Loucy (cell line): Measurements from ENCODE around the gene KIRREL3.

Source experiments
- H2AFZ ChIP-seq: fragments of 200-600 bp; sonication (generic); 2 replicates; pipeline ENCODE4 v1.6.0; 2016; ENCODE audit warnings: antibody characterized with exemption, mild to moderate bottlenecking, low read length, moderate library complexity
- H3F3A ChIP-seq: fragments of 200-600 bp; 2 replicates; pipeline ENCODE4 v1.6.0; 2016; ENCODE audit warnings: antibody characterized with exemption, low read depth, mild to moderate bottlenecking
- H3K27me3 ChIP-seq: fragments of 200-600 bp; sonication (generic); 2 replicates; pipeline ENCODE4 v1.6.1; 2014; ENCODE audit warnings: low read length, mild to moderate bottlenecking; ENCODE audit not compliant: insufficient read depth, poor library complexity, severe bottlenecking
- H3K36me3 ChIP-seq: fragments of 200-600 bp; sonication (generic); 2 replicates; pipeline ENCODE4 v1.6.1; 2016; ENCODE audit warnings: low read length; ENCODE audit not compliant: insufficient read depth
- H3K4me1 ChIP-seq: fragments of 200-600 bp; sonication (generic); 2 replicates; pipeline ENCODE4 v1.5.1; 2014; ENCODE audit warnings: low read length, mild to moderate bottlenecking; ENCODE audit not compliant: insufficient read depth, poor library complexity, severe bottlenecking
- H3K4me2 ChIP-seq: fragments of 200-600 bp; sonication (generic); 2 replicates; pipeline ENCODE4 v1.6.0; 2014; ENCODE audit warnings: antibody characterized with exemption, low read length, low read depth, mild to moderate bottlenecking; ENCODE audit not compliant: poor library complexity, severe bottlenecking
- H3K4me3 ChIP-seq: fragments of 200-600 bp; sonication (generic); 2 replicates; pipeline ENCODE4 v1.5.1; 2014; ENCODE audit warnings: low read length, mild to moderate bottlenecking, mixed read lengths; ENCODE audit not compliant: poor library complexity, severe bottlenecking
- H3K79me2 ChIP-seq: fragments of 200-600 bp; sonication (generic); 2 replicates; pipeline ENCODE4 v1.6.1; 2014; ENCODE audit warnings: low read length; ENCODE audit not compliant: insufficient read depth
- H3K9ac ChIP-seq: fragments of 200-600 bp; sonication (generic); 2 replicates; pipeline ENCODE4 v1.6.0; 2014; ENCODE audit warnings: mild to moderate bottlenecking, low read depth, low read length, moderate library complexity; ENCODE audit not compliant: poor library complexity, severe bottlenecking
- H3K9me2 ChIP-seq: fragments of 200-600 bp; sonication (generic); replicated peaks from 2 replicates; pipeline ENCODE4 v1.6.1; 2016; ENCODE audit warnings: low read depth, low read length, mixed read lengths
- H3K9me3 ChIP-seq: fragments of 200-600 bp; sonication (generic); 2 replicates; pipeline ENCODE4 v1.6.1; 2014; ENCODE audit warnings: mild to moderate bottlenecking, antibody characterized with exemption, low read length, low read depth; ENCODE audit not compliant: insufficient read depth
- H4K20me1 ChIP-seq: fragments of 200-600 bp; sonication (generic); 2 replicates; pipeline ENCODE4 v1.6.0; 2014; ENCODE audit warnings: antibody characterized with exemption, low read length, mild to moderate bottlenecking; ENCODE audit not compliant: insufficient read depth, poor library complexity, severe bottlenecking
- EZH2phosphoT487 ChIP-seq: fragments of 200-600 bp; IDR thresholded peaks from 2 replicates; pipeline ENCODE4 v1.6.1; 2018; ENCODE audit warnings: antibody characterized with exemption, mild to moderate bottlenecking, moderate library complexity, borderline replicate concordance
- TF ChIP-seq, protein P1 (sequence below): fragments of 200-600 bp; sonication (generic); conservative IDR thresholded peaks from 2 replicates; pipeline ENCODE4 v1.5.1; 2014; ENCODE audit warnings: mild to moderate bottlenecking, antibody characterized with exemption, low read length

The KIRREL3 gene

GRCh38 chr11:126545057-126545555, 455.5 kb downstream of the KIRREL3 start:
- no peaks in the 10 kb centered on the region for H3K27me3 ChIP-seq
- H3K4me2 ChIP-seq = no peak overlapping the region
- no peaks in the 10 kb centered on the region for H3F3A ChIP-seq
- no peaks in the 10 kb centered on the region for H3K9me3 ChIP-seq
- no peak overlapping the region for H3K9ac ChIP-seq
- H3K9me2 ChIP-seq = no peaks in the 10 kb centered on the region
- H4K20me1 ChIP-seq = no peaks in the 10 kb centered on the region
- H3K4me3 ChIP-seq = no peak overlapping the region
- no peaks in the 10 kb centered on the region for H3K36me3 ChIP-seq
- H3K4me1 ChIP-seq = peaks cover 15% of the 10 kb centered on the region
- no peaks in the 10 kb centered on the region for H3K79me2 ChIP-seq
- TF ChIP-seq EZH2phosphoT487 = no peak
- TF ChIP-seq, protein P1, sequence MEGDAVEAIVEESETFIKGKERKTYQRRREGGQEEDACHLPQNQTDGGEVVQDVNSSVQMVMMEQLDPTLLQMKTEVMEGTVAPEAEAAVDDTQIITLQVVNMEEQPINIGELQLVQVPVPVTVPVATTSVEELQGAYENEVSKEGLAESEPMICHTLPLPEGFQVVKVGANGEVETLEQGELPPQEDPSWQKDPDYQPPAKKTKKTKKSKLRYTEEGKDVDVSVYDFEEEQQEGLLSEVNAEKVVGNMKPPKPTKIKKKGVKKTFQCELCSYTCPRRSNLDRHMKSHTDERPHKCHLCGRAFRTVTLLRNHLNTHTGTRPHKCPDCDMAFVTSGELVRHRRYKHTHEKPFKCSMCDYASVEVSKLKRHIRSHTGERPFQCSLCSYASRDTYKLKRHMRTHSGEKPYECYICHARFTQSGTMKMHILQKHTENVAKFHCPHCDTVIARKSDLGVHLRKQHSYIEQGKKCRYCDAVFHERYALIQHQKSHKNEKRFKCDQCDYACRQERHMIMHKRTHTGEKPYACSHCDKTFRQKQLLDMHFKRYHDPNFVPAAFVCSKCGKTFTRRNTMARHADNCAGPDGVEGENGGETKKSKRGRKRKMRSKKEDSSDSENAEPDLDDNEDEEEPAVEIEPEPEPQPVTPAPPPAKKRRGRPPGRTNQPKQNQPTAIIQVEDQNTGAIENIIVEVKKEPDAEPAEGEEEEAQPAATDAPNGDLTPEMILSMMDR = no peak
- no peak overlapping the region for H2AFZ ChIP-seq

DNA sequence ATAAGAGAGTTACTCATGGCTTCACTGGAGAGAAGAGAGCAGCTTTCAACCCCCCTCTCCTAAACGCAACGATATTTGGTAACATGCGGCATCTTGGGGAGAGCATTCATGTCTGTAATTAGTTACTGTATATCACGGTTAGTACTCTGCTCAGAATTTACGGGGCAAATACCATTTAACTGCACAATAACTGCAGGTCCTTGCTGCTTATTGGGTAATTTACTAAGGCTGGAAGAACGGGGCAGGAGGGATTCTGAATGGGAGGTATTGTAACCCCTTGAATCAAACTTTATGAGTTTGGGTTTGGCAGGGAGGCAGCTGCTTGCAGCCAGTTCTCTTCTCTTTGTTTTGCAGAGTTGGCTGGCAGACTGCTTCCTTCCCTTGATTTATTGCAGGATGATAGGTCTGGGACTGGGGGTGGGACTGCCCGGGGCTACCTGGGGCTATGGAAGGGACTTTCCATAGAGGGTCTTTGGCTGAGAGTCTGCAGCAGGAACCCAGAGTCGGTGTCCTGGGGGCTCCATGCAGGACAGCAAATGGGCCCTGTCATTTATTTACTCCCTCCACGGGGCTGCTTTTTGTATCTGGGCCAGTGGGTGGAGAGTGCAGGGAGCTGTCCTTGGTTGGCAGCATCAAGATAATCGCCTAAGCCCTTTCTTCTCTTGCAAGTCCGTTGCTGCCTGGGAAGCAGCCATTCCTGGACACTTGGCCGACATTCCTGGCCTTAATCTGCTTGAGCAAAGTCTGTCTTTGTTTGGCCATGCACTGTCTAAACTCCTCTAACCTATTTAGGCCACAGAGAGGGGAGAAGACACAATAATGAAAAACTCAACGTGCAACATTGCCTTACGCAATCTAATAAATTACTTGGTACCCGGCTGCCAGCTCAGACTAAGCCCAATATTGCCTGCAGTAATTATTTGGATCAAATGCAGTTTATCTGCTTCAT, 456.2 kb downstream of the KIRREL3 start:
- peaks cover 15% of the 10 kb centered on the region for H3K4me1 ChIP-seq
- no peak overlapping the region for H3K9ac ChIP-seq
- H3K36me3 ChIP-seq = no peaks in the 10 kb centered on the region
- no peaks in the 10 kb centered on the region for H3K9me2 ChIP-seq
- no peaks in the 10 kb centered on the region for H4K20me1 ChIP-seq
- H3K79me2 ChIP-seq = no peaks in the 10 kb centered on the region
- no peaks in the 10 kb centered on the region for H3F3A ChIP-seq
- H3K4me3 ChIP-seq = peak overlapping the region; percentile 21
- H3K4me2 ChIP-seq = peak overlapping the region; percentile 57
- H3K9me3 ChIP-seq = no peaks in the 10 kb centered on the region
- no peaks in the 10 kb centered on the region for H3K27me3 ChIP-seq
- TF ChIP-seq, protein P1 = no peak
- TF ChIP-seq EZH2phosphoT487 = no peak
- no peak overlapping the region for H2AFZ ChIP-seq

- H3F3A ChIP-seq = no peaks in the 10 kb centered on the region
- no peak overlapping the region for H2AFZ ChIP-seq
- no peak for TF ChIP-seq EZH2phosphoT487
- TF ChIP-seq, protein P1 = no peak
- H3K9ac ChIP-seq = no peak overlapping the region
- peak overlapping the region; percentile 21 for H3K4me3 ChIP-seq
- H4K20me1 ChIP-seq = no peaks in the 10 kb centered on the region
- no peaks in the 10 kb centered on the region for H3K36me3 ChIP-seq
- H3K79me2 ChIP-seq = no peaks in the 10 kb centered on the region
- H3K27me3 ChIP-seq = no peaks in the 10 kb centered on the region
- no peaks in the 10 kb centered on the region for H3K9me3 ChIP-seq
- no peaks in the 10 kb centered on the region for H3K9me2 ChIP-seq
- H3K4me2 ChIP-seq = peak overlapping the region; percentile 57
- peaks cover 15% of the 10 kb centered on the region for H3K4me1 ChIP-seq
Observed at GRCh38 chr11:126543691-126544090, 456.9 kb downstream of the KIRREL3 start.
